Activated CD4-positive, alpha-beta T cell treated with anti-CD3 and anti-CD28 coated beads, Interleukin-2, amount 50 U/mL, for 48 hours (primary cell): Measurements from ENCODE around the gene EIF3K.

ENCODE experiments used
- DNase-seq, 2 experiments: peaks; one replicate each; pipeline ENCODE4 v3.0.0-alpha.2; 2020

The EIF3K gene

GRCh38 chr19:38650911-38651584 is 32.1 kb downstream of the EIF3K start:
- no peak for DNase-seq

DNA sequence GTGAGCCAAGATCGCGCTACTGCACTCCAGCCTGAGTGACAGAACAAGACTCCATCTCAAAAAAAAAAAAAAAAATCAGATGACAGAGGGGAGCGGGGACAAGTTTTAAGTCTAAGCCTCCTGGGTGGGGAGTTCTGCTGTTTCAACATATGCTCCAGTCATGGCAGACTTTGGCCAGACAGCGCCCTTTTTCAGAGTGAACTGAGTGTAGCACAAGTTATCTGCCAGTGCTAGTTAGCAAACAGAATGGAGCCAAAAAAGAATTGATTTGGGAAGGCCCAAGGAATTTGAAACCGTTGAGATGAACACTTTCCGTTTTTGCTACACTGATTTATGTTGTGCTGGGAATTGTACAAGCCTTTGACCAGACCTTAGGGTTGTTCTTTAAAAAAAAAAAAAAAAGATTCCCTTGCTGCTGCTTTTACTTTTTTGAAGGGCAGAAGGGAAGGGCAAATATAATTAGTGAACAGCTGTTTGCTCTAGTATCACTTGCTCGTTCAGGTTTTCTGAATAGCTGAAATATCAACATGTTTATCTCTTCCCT is 34.1 kb downstream of the EIF3K start:
- no peak for DNase-seq

GRCh38 chr19:38654628-38655055 is 35.7 kb downstream of the EIF3K start:
- no peak for DNase-seq

DNA sequence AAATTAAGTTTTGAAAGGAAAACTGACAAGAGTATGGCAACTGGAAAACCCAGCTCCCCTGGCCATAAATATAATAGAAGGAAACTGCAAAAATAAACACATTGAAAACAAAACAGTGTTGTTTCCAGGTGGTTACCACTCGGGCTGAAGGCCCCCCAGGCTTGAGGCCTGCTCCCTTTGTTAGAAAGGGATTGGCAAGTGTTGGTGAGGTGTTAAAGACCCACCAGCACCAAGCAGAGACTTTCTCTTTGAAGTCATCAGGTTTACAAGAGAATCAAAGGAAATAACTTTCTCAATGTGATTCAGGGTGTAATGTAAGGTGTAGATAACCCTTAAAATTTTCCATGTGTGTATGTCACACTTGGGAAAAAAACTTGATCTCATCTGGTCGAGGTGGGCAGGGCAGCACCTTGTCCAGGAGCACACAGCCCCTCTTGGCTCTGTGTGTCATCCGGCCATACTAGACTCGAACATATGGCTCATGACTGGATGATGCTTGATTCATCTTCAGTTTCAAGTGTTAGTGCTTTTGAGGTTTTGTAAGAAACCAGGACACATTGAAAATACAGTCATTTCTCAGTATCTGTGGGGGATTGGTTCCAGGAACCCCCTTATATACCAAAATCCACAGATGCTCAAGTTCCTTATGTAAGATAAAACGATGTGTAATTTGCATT is 36.3 kb downstream of the EIF3K start:
- peak; percentile 41 to 59 for DNase-seq

- peak in 1 of 2 experiments; percentile 19 for DNase-seq
Observed at GRCh38 chr19:38656171-38656981, 37.4 kb downstream of the EIF3K start.

- DNase-seq = peak in 1 of 2 experiments; percentile 32
Observed at GRCh38 chr19:38657633-38658222, 38.7 kb downstream of the EIF3K start.

DNA sequence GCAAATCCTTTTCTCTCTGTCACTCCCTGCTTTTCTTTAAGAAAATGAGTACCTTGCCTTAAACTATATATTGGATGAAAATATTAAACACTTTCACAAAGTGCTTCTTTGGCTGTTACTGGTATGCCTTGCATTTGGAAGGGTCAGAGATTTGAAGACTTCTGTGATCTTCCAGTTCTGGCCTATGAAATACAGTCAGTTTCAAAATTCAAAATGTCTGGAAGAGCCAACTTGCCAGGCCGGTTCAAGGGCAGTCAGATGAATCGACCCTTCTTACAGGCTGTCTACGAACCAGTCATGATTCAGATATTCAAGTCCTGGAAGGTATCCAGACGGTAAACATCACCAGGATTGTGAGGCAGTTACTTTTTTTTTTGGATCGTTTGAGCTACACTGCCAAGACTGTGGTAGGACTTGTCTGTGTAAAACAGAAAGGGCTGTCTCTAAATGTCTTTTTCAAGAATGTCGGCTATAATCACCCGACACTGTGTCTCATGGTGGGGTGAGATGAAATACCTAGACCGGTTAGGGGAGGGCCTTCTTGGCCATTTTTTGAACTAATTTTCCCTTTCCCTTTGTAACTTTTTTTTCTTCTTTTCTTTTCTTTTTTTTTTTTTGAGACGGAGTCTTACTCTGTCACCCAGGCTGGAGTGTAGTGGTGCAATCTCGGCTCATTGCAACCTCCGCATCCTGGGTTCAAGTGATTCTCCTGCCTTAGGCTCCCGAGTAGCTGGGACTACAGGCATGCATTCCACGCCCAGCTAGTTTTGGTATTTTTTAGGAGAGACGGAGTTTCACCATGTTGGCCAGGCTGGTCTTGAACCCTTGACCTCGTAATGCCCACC is 39.7 kb downstream of the EIF3K start:
- no peak for DNase-seq

- no peak for DNase-seq
Observed at GRCh38 chr19:38660724-38661123, 41.7 kb downstream of the EIF3K start.

DNA sequence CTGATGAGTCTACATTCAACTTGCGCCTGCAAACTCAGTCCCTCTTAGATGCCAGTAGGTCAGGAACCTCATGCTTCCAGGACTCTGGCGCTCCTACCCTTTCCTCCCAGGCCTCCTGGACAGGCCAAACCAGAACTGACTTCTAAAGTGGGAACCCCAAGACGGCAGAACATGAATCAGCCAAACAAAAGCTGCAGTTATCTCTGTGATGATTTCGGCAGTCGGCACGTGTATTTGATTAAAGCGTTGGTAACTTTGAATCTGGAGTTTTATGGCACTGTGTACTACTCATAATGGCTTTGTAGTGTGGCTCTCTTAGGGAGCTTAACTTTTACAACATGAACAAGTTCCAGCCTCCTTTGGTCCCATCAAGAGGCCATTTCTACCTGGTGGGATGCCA is 42.1 kb downstream of the EIF3K start:
- DNase-seq = no peak

DNA sequence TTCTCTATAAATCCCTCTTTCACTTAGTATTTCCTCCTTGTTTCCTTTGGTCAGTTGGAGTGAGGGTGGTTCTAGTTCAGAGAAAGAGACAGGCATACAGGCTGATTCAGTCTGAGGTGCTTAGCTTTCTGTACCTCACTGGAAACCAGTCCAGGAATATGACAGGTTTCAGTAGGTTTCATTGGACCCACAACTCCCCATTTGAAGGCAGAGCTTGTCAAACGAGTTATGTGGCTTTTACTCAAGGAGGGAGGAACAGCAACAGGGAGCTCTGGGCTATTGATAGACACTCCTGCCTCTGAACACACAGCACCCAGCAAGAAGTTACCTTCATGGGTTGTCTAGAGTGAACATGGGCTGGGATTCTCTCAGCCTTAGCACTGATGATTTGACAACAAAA is 43.0 kb downstream of the EIF3K start:
- no peak for DNase-seq

DNA sequence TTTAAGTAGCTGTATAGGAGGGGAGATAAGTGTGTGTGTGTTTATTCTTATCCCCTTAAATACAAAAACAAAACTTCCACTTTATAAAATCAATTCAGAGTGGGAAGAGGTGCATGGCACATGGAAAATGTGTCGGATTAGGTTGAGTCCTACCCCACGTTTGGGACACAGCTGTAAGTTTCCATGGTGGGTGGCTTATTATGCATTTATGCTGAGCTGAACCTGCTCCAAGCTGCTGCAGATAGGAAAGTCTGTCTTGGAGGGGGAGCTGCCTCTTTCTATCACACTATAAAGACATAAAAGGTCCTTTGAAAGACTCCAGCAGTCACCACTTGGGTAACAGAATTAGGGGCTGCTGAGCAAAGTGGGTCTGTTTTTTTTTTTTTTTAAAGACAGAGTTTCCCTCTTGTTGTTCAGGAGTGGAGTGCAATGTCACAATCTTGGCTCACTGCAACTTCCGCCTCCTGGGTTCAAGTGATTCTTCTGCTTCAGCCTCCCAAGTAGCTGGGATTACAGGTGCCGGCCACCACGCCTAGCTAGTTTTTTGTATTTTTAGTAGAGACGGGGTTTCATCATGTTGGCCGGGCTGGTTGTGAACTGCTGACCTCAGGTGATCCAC is 43.7 kb downstream of the EIF3K start:
- DNase-seq = no peak

DNA sequence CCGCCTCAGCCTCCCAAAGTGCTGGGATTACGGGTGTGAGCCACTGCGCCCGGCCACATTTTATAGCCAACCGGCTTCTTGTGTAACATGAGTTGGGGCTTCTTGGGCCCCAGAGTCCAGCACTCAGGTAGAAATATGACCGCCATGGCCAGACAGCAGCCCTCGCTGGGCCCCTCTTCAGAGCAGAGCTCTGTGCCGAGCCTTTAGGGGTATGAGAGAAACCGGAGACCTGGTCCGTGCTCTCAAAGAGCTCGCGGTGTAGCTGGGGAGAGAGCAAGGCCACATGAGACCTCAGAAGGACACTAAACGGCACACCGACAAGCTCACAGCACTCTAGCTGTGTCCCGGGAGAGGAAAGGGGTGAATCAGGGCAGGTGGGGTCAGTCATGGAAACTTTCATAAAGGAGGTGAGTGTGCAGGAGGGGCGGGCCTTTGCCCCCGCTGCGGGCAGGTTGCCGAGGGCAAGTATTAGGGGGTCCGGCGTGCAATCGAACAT is 44.2 kb downstream of the EIF3K start:
- DNase-seq = no peak

- DNase-seq = no peak
Observed at GRCh38 chr19:38663957-38664502, 45.0 kb downstream of the EIF3K start.

DNA sequence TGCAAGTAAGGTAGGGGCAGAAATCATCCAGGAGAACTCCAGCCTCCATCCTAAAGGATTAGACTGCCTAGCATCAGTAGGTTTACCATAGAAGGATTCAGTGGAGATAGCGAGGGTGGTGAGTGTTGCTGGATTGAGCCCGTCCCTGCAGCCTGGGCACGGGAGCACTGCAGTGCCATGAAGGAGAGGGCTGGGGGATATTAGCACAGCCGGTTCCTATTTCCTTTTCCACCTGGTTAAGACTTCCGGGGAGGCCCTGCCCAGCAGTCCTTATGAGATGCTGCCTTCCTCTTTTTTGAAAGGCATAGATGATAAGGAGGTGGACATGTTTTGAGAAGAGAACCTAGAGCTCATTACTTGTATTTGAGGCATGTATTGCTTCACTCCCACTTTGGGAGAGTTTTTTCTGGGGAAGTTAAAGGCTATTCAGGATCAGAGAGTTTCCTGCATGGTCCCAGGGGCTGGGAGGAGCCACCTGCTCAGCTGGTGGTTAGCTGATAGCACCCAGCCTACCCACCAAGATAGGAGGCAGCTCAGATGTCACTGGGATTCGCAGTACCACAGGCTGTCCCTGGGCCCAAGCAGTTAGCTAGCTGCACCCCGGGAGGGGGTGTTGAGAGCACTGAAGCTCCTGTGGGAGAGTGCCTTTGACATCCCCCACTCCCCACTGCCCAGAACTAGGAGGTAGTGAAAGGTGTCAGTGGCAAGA is 45.7 kb downstream of the EIF3K start:
- no peak for DNase-seq

GRCh38 chr19:38665219-38665931 is 46.4 kb downstream of the EIF3K start:
- no peak for DNase-seq

DNA sequence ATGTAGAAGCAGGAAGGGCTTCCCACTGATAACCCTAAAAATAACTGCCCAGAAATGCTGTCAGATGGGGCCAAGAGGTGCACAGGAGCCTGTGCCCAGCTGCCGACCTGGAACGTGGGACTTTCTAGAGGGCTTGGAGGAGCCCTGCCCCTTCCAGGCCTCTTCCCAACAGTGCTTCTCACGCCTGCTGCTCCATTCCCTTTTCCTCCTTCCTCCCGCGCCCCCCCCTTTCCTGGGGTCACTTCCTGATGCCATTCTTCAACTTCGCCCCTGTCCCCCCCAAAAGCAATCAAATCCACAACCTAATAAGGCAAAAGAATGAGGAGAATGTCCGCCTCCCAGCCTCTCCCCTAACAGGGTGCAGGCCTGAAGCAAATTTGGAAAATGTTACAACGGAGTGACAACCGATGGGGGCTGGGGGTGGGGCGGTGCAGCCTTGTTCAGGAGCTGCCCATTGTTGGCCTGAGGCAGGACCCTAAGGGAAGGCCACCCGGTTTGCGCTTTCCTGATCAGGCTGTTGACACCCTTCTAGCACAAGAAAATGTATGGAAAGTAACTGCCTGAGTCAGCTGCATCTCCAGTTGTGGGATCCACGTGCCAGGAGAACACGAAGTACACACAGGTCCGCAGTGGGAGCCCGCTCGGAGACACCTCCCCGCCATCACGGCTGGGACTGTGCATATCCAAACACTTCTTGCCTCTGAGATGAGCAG is 47.1 kb downstream of the EIF3K start:
- DNase-seq = no peak

DNA sequence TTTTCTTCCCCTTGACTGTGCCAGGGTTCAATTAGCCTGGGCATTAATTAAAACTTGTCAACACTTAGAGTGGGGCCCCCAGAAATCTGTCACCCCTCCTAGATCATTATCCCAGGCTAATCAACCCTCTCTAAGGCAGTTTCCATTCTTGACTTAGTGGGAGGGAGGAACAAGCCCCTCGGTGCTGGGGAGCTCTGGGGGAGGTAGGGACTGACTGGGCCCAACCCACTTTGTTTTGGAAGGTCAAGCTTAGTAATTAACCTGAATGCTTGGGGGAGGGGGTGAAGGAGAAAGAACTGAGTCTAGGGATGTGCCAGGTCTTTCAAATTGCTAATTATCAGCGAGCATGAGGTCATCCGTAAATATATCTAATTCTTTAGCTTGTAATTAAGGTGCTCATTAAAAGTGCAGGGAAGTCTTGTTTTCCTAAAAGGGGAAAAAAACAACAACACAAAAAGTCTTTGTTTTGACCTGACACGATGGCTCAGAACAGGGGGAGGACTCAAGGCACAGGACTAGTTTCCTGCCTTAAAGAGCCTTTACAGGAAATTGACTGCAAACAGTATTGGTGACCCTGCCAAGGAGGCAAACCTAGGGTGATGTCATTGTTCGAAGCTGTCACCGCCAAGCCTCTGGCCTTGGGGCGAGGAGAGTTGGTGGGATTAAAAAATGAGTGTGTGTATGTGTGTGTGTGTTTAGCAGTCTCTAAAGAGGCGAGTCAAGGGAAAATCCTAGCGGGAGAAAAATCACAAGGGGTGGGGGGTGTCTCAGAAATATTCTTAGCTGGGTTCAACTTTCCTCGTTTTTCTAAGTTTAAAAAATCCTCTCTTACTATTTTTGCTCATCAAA is 47.9 kb downstream of the EIF3K start:
- peak in 1 of 2 experiments; percentile 20 for DNase-seq

- no peak for DNase-seq
Observed at GRCh38 chr19:38667661-38668171, 48.7 kb downstream of the EIF3K start.
